CD8-positive, alpha-beta memory T cell (primary cell): ENCODE data around the gene LIMCH1. TPM values are rescaled to one million over a fixed set of nuclear protein-coding genes. Genes with fewer than 3 reads are reported as not detected.

Experiments
- CTCF ChIA-PET: fragments of 350-600 bp; sonication (Branson Sonifier 250); formaldehyde crosslinking; loops from one replicate; lab custom pipeline; 2021; ENCODE audit warnings: antibody characterized with exemption; lab: Charles Lee
- POLR2A ChIA-PET: fragments of 350-600 bp; sonication (Branson Sonifier 250); formaldehyde crosslinking; loops from one replicate; lab custom pipeline; 2021; ENCODE audit warnings: antibody characterized with exemption; lab: Charles Lee
- DNase-seq, 5 donors: peaks; one replicate each; pipeline versions ENCODE4 v3.0.0 to v3.0.0-alpha.2; 2020 to 2022; ENCODE audit warnings: mixed read lengths in 1 of 5
- H3K27ac ChIP-seq: one replicate; pipeline ENCODE4 v1.7.0; 2013; ENCODE audit warnings: low read depth, mild to moderate bottlenecking, low read length, moderate library complexity
- H3K27me3 ChIP-seq: 2 replicates; pipeline ENCODE4 v1.7.0; 2013; ENCODE audit warnings: low read length, mild to moderate bottlenecking; ENCODE audit not compliant: insufficient read depth, poor library complexity, severe bottlenecking
- H3K36me3 ChIP-seq: 2 replicates; pipeline ENCODE4 v1.7.0; 2013; ENCODE audit warnings: mild to moderate bottlenecking, low read length, moderate library complexity; ENCODE audit not compliant: insufficient read depth
- H3K4me1 ChIP-seq: 2 replicates; pipeline ENCODE4 v1.7.0; 2013; ENCODE audit warnings: mild to moderate bottlenecking, low read length, moderate library complexity; ENCODE audit not compliant: insufficient read depth
- H3K4me3 ChIP-seq: 2 replicates; pipeline ENCODE4 v1.7.0; 2013; ENCODE audit warnings: mild to moderate bottlenecking, low read length
- H3K9me3 ChIP-seq: 2 replicates; pipeline ENCODE4 v1.7.0; 2013; ENCODE audit warnings: mild to moderate bottlenecking, low read length
- H3K27ac Mint-ChIP-seq, 8 donors: one replicate each; pipeline ENCODE4 v1.8.0; 2020 to 2021; ENCODE audit warnings: mixed read lengths in 8 of 8, mild to moderate bottlenecking in 6 of 8, inconsistent platforms in 3 of 8, moderate library complexity in 3 of 8
- H3K27me3 Mint-ChIP-seq, 2 donors: one replicate each; pipeline ENCODE4 v1.8.0; 2020 to 2021; ENCODE audit warnings: mixed read lengths in 2 of 2, mild to moderate bottlenecking in 1 of 2, moderate library complexity in 1 of 2
- H3K36me3 Mint-ChIP-seq, 3 donors: one replicate each; pipeline ENCODE4 v1.8.0; 2020 to 2021; ENCODE audit warnings: mixed read lengths in 3 of 3, inconsistent platforms in 1 of 3, mild to moderate bottlenecking in 1 of 3
- H3K4me1 Mint-ChIP-seq, 3 donors: one replicate each; pipeline ENCODE4 v1.8.0; 2020 to 2021; ENCODE audit warnings: mixed read lengths in 3 of 3, inconsistent platforms in 1 of 3, mild to moderate bottlenecking in 1 of 3
- H3K4me3 Mint-ChIP-seq, 7 donors: one replicate each; pipeline ENCODE4 v1.8.0; 2020 to 2021; ENCODE audit warnings: mixed read lengths in 7 of 7, mild to moderate bottlenecking in 6 of 7, moderate library complexity in 4 of 7, inconsistent platforms in 2 of 7
- H3K9me3 Mint-ChIP-seq, 5 donors: one replicate each; pipeline ENCODE4 v1.8.0; 2020 to 2022; ENCODE audit warnings: mixed read lengths in 5 of 5, mild to moderate bottlenecking in 3 of 5, moderate library complexity in 2 of 5, inconsistent platforms in 1 of 5
- polyA plus RNA-seq: library from polyadenylated mRNA; unstranded; fragments of 300-500 nt; fragmentation: Illumina TruSeq; gene quantifications from one replicate; pipeline ENCODE4 v1.2.3, GENCODE V29; 2021
- total RNA-seq, 2 experiments: library from RNA; stranded (reverse); gene quantifications; one replicate each; pipeline ENCODE4 v1.2.3, GENCODE V29; 2021

LIMCH1 gene
- total and polyA plus RNA-seq, 3 experiments from 2014 or later, result not detected

GRCh38 chr4:41653523-41653922 lies 115.6 kb downstream of the LIMCH1 start:
- H3K36me3 Mint-ChIP-seq, result no peaks in the 10 kb centered on the region
- no peaks in the 10 kb centered on the region for H3K9me3 Mint-ChIP-seq
- Histone ChIP-seq H3K36me3 (no peaks in the 10 kb centered on the region), H3K9me3 (no peaks in the 10 kb centered on the region), H3K4me3 (no peak overlapping the region), H3K27me3 (no peaks in the 10 kb centered on the region), H3K4me1 (no peaks in the 10 kb centered on the region), H3K27ac (no peak overlapping the region)
- no peak overlapping the region for H3K27ac Mint-ChIP-seq
- POLR2A ChIA-PET, result no interaction called here
- DNase-seq, result no peak
- H3K4me1 Mint-ChIP-seq, result no peaks in the 10 kb centered on the region
- CTCF ChIA-PET, result no interaction called here
- H3K4me3 Mint-ChIP-seq, result no peak overlapping the region
- peaks cover 0 to 5% of the 10 kb centered on the region in 2 donors for H3K27me3 Mint-ChIP-seq

GRCh38 chr4:41655177-41655576 lies 117.2 kb downstream of the LIMCH1 start:
- H3K36me3 ChIP-seq, result no peaks in the 10 kb centered on the region
- ChIA-PET POLR2A (no interaction called here), CTCF (no interaction called here)
- no peak for DNase-seq
- Mint-ChIP-seq H3K9me3 (no peaks in the 10 kb centered on the region), H3K27me3 (peaks cover 0 to 5% of the 10 kb centered on the region in 2 donors), H3K4me3 (no peak overlapping the region), H3K27ac (no peak overlapping the region), H3K36me3 (no peaks in the 10 kb centered on the region), H3K4me1 (no peaks in the 10 kb centered on the region)
- H3K9me3 ChIP-seq, result no peaks in the 10 kb centered on the region
- H3K27ac ChIP-seq, result no peak overlapping the region
- H3K4me3 ChIP-seq, result no peak overlapping the region
- no peaks in the 10 kb centered on the region for H3K27me3 ChIP-seq
- no peaks in the 10 kb centered on the region for H3K4me1 ChIP-seq

GRCh38 chr4:41656106-41656505 lies 118.1 kb downstream of the LIMCH1 start:
- no peak overlapping the region for H3K4me3 Mint-ChIP-seq
- ChIA-PET POLR2A (no interaction called here), CTCF (no interaction called here)
- no peak for DNase-seq
- Histone ChIP-seq H3K36me3 (no peaks in the 10 kb centered on the region), H3K4me3 (no peak overlapping the region), H3K27ac (no peak overlapping the region), H3K4me1 (no peaks in the 10 kb centered on the region), H3K27me3 (no peaks in the 10 kb centered on the region), H3K9me3 (no peaks in the 10 kb centered on the region)
- H3K36me3 Mint-ChIP-seq, result no peaks in the 10 kb centered on the region
- no peaks in the 10 kb centered on the region for H3K4me1 Mint-ChIP-seq
- no peak overlapping the region for H3K27ac Mint-ChIP-seq
- H3K27me3 Mint-ChIP-seq, result peaks cover 0 to 9% of the 10 kb centered on the region in 2 donors
- no peaks in the 10 kb centered on the region for H3K9me3 Mint-ChIP-seq

GRCh38 chr4:41656572-41657520 lies 118.9 kb downstream of the LIMCH1 start:
- no peaks in the 10 kb centered on the region for H3K4me1 ChIP-seq
- no peak overlapping the region for H3K4me3 ChIP-seq
- H3K27me3 ChIP-seq, result no peaks in the 10 kb centered on the region
- Mint-ChIP-seq H3K27me3 (peaks cover 0 to 9% of the 10 kb centered on the region in 2 donors), H3K27ac (no peak overlapping the region), H3K9me3 (no peaks in the 10 kb centered on the region), H3K4me3 (no peak overlapping the region), H3K4me1 (no peaks in the 10 kb centered on the region), H3K36me3 (no peaks in the 10 kb centered on the region)
- no peaks in the 10 kb centered on the region for H3K36me3 ChIP-seq
- ChIA-PET CTCF (no interaction called here), POLR2A (no interaction called here)
- no peak overlapping the region for H3K27ac ChIP-seq
- no peaks in the 10 kb centered on the region for H3K9me3 ChIP-seq
- DNase-seq, result no peak

GRCh38 chr4:41657561-41657960 lies 119.6 kb downstream of the LIMCH1 start:
- H3K27ac ChIP-seq, result no peak overlapping the region
- ChIA-PET CTCF (no interaction called here), POLR2A (no interaction called here)
- H3K9me3 Mint-ChIP-seq, result no peaks in the 10 kb centered on the region
- H3K27me3 ChIP-seq, result no peaks in the 10 kb centered on the region
- H3K27me3 Mint-ChIP-seq, result peaks cover 0 to 9% of the 10 kb centered on the region in 2 donors
- no peaks in the 10 kb centered on the region for H3K4me1 Mint-ChIP-seq
- H3K27ac Mint-ChIP-seq, result no peak overlapping the region
- no peaks in the 10 kb centered on the region for H3K4me1 ChIP-seq
- H3K36me3 ChIP-seq, result no peaks in the 10 kb centered on the region
- H3K36me3 Mint-ChIP-seq, result no peaks in the 10 kb centered on the region
- H3K4me3 ChIP-seq, result no peak overlapping the region
- no peaks in the 10 kb centered on the region for H3K9me3 ChIP-seq
- no peak overlapping the region for H3K4me3 Mint-ChIP-seq
- DNase-seq, result no peak

- H3K9me3 ChIP-seq, result no peaks in the 10 kb centered on the region
- no peaks in the 10 kb centered on the region for H3K9me3 Mint-ChIP-seq
- no peak for DNase-seq
- ChIA-PET POLR2A (no interaction called here), CTCF (no interaction called here)
- no peak overlapping the region for H3K4me3 ChIP-seq
- H3K4me1 Mint-ChIP-seq, result no peaks in the 10 kb centered on the region
- H3K27me3 ChIP-seq, result no peaks in the 10 kb centered on the region
- no peaks in the 10 kb centered on the region for H3K4me1 ChIP-seq
- no peaks in the 10 kb centered on the region for H3K36me3 Mint-ChIP-seq
- H3K27me3 Mint-ChIP-seq, result peaks cover 0 to 9% of the 10 kb centered on the region in 2 donors
- H3K27ac Mint-ChIP-seq, result no peak overlapping the region
- no peak overlapping the region for H3K4me3 Mint-ChIP-seq
- no peak overlapping the region for H3K27ac ChIP-seq
- H3K36me3 ChIP-seq, result no peaks in the 10 kb centered on the region
Observed at GRCh38 chr4:41658163-41658562, 120.2 kb downstream of the LIMCH1 start.

GRCh38 chr4:41660352-41660751 lies 122.4 kb downstream of the LIMCH1 start:
- Histone ChIP-seq H3K27me3 (no peaks in the 10 kb centered on the region), H3K9me3 (no peaks in the 10 kb centered on the region), H3K27ac (no peak overlapping the region), H3K36me3 (no peaks in the 10 kb centered on the region), H3K4me3 (no peak overlapping the region), H3K4me1 (no peaks in the 10 kb centered on the region)
- Mint-ChIP-seq H3K36me3 (no peaks in the 10 kb centered on the region), H3K27me3 (peaks cover 0 to 3% of the 10 kb centered on the region in 2 donors), H3K4me1 (no peaks in the 10 kb centered on the region), H3K4me3 (no peak overlapping the region), H3K9me3 (no peaks in the 10 kb centered on the region), H3K27ac (no peak overlapping the region)
- DNase-seq, result no peak
- ChIA-PET CTCF (no interaction called here), POLR2A (no interaction called here)

GRCh38 chr4:41661442-41662076 lies 123.6 kb downstream of the LIMCH1 start:
- H3K9me3 Mint-ChIP-seq, result no peaks in the 10 kb centered on the region
- CTCF ChIA-PET, result interaction anchor here (1.0 to 1.6 kb wide), 3 partner anchors 10 to 73 kb away, joined by 3 to 4 read pairs (median 3); no protein-coding TSS in a partner anchor
- no peaks in the 10 kb centered on the region for H3K4me1 Mint-ChIP-seq

More at GRCh38 chr4:41661442-41662076, 123.6 kb downstream of the LIMCH1 start:
- Histone ChIP-seq H3K36me3 (no peaks in the 10 kb centered on the region), H3K27ac (no peak overlapping the region), H3K4me1 (no peaks in the 10 kb centered on the region), H3K27me3 (no peaks in the 10 kb centered on the region), H3K9me3 (no peaks in the 10 kb centered on the region), H3K4me3 (no peak overlapping the region)
- no peaks in the 10 kb centered on the region for H3K36me3 Mint-ChIP-seq
- no peak overlapping the region for H3K27ac Mint-ChIP-seq
- no peak overlapping the region for H3K4me3 Mint-ChIP-seq
- peaks cover 0 to 3% of the 10 kb centered on the region in 2 donors for H3K27me3 Mint-ChIP-seq
- no peak for DNase-seq
- POLR2A ChIA-PET, result no interaction called here
